Activated T-helper 1 cell treated with Interleukin-2 at 50 U/mL for 16 hours (primary cell): ENCODE measurements around the gene HERPUD1.
A peak's percentile ranks its signal among the peaks of the same experiment; 100 is the strongest.
"Not testable (repeated sequence)": the region's sequence is repeated elsewhere in the genome, so short reads cannot be mapped to it uniquely, and the experiment has no call there.

Experiments
- DNase-seq: peaks from one replicate; pipeline ENCODE4 v3.0.0-alpha.2; 2020; ENCODE audit warnings: low read depth

HERPUD1 gene

GRCh38 chr16:56960681-56961281, 28.8 kb downstream of the HERPUD1 start:
- DNase-seq: no peak

- DNase-seq: no peak
Observed at GRCh38 chr16:56961386-56961785, 29.4 kb downstream of the HERPUD1 start.

GRCh38 chr16:56961851-56962281, 29.9 kb downstream of the HERPUD1 start, which contains the start of gene CETP:
Gene CETP (plus strand): TSS chr16:56961950. CDS start chr16:56961980, 30 bp downstream.
- no peak for DNase-seq

GRCh38 chr16:56964243-56965148, 32.6 kb downstream of the HERPUD1 start:
- DNase-seq: peak; percentile 88

GRCh38 chr16:56965149-56966092, 33.5 kb downstream of the HERPUD1 start:
- DNase-seq: no peak

- no peak for DNase-seq
Observed at GRCh38 chr16:56966093-56966475, 34.1 kb downstream of the HERPUD1 start.

GRCh38 chr16:56967733-56968132, 35.8 kb downstream of the HERPUD1 start:
- no peak for DNase-seq

GRCh38 chr16:56969769-56970168, 37.8 kb downstream of the HERPUD1 start:
- DNase-seq: no peak

- no peak for DNase-seq
Observed at GRCh38 chr16:56970934-56971767, 39.2 kb downstream of the HERPUD1 start.

- no peak for DNase-seq
Observed at GRCh38 chr16:56971768-56972043, 39.8 kb downstream of the HERPUD1 start.

- no peak for DNase-seq
Observed at GRCh38 chr16:56972403-56973293, 40.7 kb downstream of the HERPUD1 start.

- DNase-seq: no peak
Observed at GRCh38 chr16:56973294-56973689, 41.4 kb downstream of the HERPUD1 start.

GRCh38 chr16:56973899-56974298, 42.0 kb downstream of the HERPUD1 start:
- not testable (repeated sequence) for DNase-seq

- no peak for DNase-seq
Observed at GRCh38 chr16:56974549-56975300, 42.8 kb downstream of the HERPUD1 start.

- DNase-seq: no peak
Observed at GRCh38 chr16:56975714-56976113, 43.8 kb downstream of the HERPUD1 start.

- no peak for DNase-seq
Observed at GRCh38 chr16:56977216-56977615, 45.3 kb downstream of the HERPUD1 start.

GRCh38 chr16:56977823-56978430, 46.0 kb downstream of the HERPUD1 start:
- DNase-seq: no peak

- DNase-seq: no peak
Observed at GRCh38 chr16:56980201-56980535, 48.2 kb downstream of the HERPUD1 start.
